ENCODE results near the gene SLC66A2. TPM values are rescaled to one million over a fixed set of nuclear protein-coding genes. Genes with fewer than 3 reads are reported as not detected.
A peak's percentile ranks its signal among the peaks of the same experiment; 100 is the strongest.

The SLC66A2 gene
- total and polyA plus RNA-seq, 2 of the 13 experiments (the other 11 are each of a cell fraction or from before 2014, with no cell fraction given): 33.5 to 41.9 TPM

- TF ChIP-seq ZNF326 (CRISPR knock-in tag; IDR thresholded peaks at IDR 0.05; ENCODE audit: borderline replicate concordance) (no peak), ELF3 (CRISPR knock-in tag; IDR thresholded peaks at IDR 0.05) (peak; percentile 40; the same call in 1 of the 2 replicates), CBX5 (CRISPR knock-in tag; IDR thresholded peaks at IDR 0.05; ENCODE audit: borderline replicate concordance) (no peak), ZNF18 (CRISPR knock-in tag; IDR thresholded peaks at IDR 0.05; ENCODE audit: insufficient replicate concordance) (no peak), PITX1 (CRISPR knock-in tag; IDR thresholded peaks at IDR 0.05) (no peak), SMAD3 (CRISPR knock-in tag; IDR thresholded peaks at IDR 0.05) (no peak), ATF5 (CRISPR knock-in tag; IDR thresholded peaks at IDR 0.05; ENCODE audit: low read depth) (0 out of 2 replicates have a peak, but pooled peaks have one; percentile 24), JDP2 (CRISPR knock-in tag; IDR thresholded peaks at IDR 0.05; ENCODE audit: borderline replicate concordance) (no peak; the same call in 1 of the 2 replicates), KAT2B (IDR thresholded peaks at IDR 0.05; ENCODE audit: borderline replicate concordance, low read depth, low read length) (no peak), ZNF878 (CRISPR knock-in tag; IDR thresholded peaks at IDR 0.05) (no peak; the same call in 1 of the 2 replicates), CREB3 (CRISPR knock-in tag; IDR thresholded peaks at IDR 0.05) (no peak), ZNF510 (CRISPR knock-in tag; IDR thresholded peaks at IDR 0.05; ENCODE audit: low read depth) (0 out of 2 replicates have a peak, but pooled peaks have one; percentile 29), GABPB1 (CRISPR knock-in tag; IDR thresholded peaks at IDR 0.05) (no peak; the same call in 1 of the 2 replicates), EZH2 (conservative IDR thresholded peaks at IDR 0.05; ENCODE audit: low read depth, low read length) (no peak), ZNF20 (CRISPR knock-in tag; IDR thresholded peaks at IDR 0.05) (no peak), ATF7 (IDR thresholded peaks at IDR 0.05) (no peak), ATF7 (CRISPR knock-in tag; IDR thresholded peaks at IDR 0.05) (no peak), ZFP41 (CRISPR knock-in tag; IDR thresholded peaks at IDR 0.05; ENCODE audit: borderline replicate concordance) (no peak), ZBTB7A (CRISPR knock-in tag; IDR thresholded peaks at IDR 0.05) (peak; percentile 89), PCBP1 (IDR thresholded peaks at IDR 0.05; ENCODE audit: borderline replicate concordance, low read depth, low read length) (no peak), FOXA3 (CRISPR knock-in tag; IDR thresholded peaks at IDR 0.05) (peak; percentile 25; the same call in 1 of the 2 replicates), ZNF704 (CRISPR knock-in tag; IDR thresholded peaks at IDR 0.05; ENCODE audit: borderline replicate concordance) (no peak), RBM39 (IDR thresholded peaks at IDR 0.05; ENCODE audit: low read depth, low read length, poor library complexity, severe bottlenecking) (peak; percentile 68)
These were observed 13.1 kb upstream of the SLC66A2 start, which contains the start of gene HSBP1L1 (continued) for GRCh38 chr18:79964330-79965118.
